BE2C (cell line): Measurements from ENCODE around the gene PCDHA5. TPM values are rescaled to one million over a fixed set of nuclear protein-coding genes. Genes with fewer than 3 reads are reported as not detected.
"Not testable (repeated sequence)": the region's sequence is repeated elsewhere in the genome, so short reads cannot be mapped to it uniquely, and the experiment has no call there.

Source experiments
- DNase-seq: peaks from one replicate; pipeline ENCODE4 v3.0.0-alpha.2; 2020
- H3K27me3 ChIP-seq: fragments of 250-450 bp; sonication (Bioruptor Pico); 2 replicates; pipeline ENCODE4 v1.5.1; 2020; ENCODE audit warnings: mild to moderate bottlenecking
- H3K36me3 ChIP-seq: fragments of 250-450 bp; sonication (Bioruptor Pico); 2 replicates; pipeline ENCODE4 v1.5.1; 2020; ENCODE audit warnings: mild to moderate bottlenecking
- H3K4me1 ChIP-seq: fragments of 250-450 bp; sonication (Bioruptor Pico); 2 replicates; pipeline ENCODE4 v1.5.1; 2020
- H3K4me3 ChIP-seq: 2 replicates; pipeline ENCODE4 v1.5.1; 2011; ENCODE audit warnings: low read depth, low read length
- H3K9me3 ChIP-seq: fragments of 250-450 bp; sonication (Bioruptor Pico); 2 replicates; pipeline ENCODE4 v1.5.1; 2020
- CTCF ChIP-seq: IDR thresholded peaks from 2 replicates; pipeline ENCODE4 v1.5.1; 2012; ENCODE audit warnings: mild to moderate bottlenecking, low read depth, low read length
- polyA plus RNA-seq: library from polyadenylated mRNA; unstranded; fragments of >200 nt; gene quantifications from one replicate; pipeline ENCODE4 v1.2.1, GENCODE V29; 2012; ENCODE audit warnings: low read depth, missing spikeins; ENCODE audit not compliant: insufficient read length, insufficient read depth

The PCDHA5 gene
- polyA plus RNA-seq = 0.45 TPM

GRCh38 chr5:140821375-140822280 is at the start of gene PCDHA5:
Gene PCDHA5 (plus strand): TSS chr5:140821613.
- no peak for DNase-seq
- no peak for TF ChIP-seq CTCF
- no peaks in the 10 kb centered on the region for H3K9me3 ChIP-seq
- H3K36me3 ChIP-seq = no peaks in the 10 kb centered on the region; the same call in none of the 2 replicates
- no peaks in the 10 kb centered on the region for H3K27me3 ChIP-seq
- H3K4me3 ChIP-seq = no peak within 1 kb of the TSS
- H3K4me1 ChIP-seq = no peaks in the 10 kb centered on the region

DNA sequence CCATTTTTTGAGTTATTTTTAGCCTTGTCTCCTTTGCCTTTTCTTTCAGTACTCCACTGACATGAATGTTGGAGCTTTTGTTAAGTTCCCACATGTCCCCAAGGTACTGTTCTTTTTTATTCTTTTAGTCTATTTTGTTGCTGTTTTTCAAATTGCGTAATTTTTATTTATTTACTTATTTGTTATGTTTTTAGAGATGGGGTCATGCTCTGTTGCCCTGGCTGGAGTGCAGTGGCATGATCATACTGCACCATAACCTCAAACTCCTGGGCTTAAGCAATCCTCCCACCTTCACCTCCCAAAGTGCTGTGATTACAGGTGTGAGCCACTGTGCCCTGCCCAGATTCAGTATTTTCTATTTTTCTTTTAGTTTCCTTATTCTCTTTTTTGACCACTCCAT is 40.9 kb upstream of the PCDHA5 start:
- Histone ChIP-seq H3K36me3 (no peaks in the 10 kb centered on the region), H3K27me3 (no peaks in the 10 kb centered on the region), H3K4me1 (no peaks in the 10 kb centered on the region), H3K9me3 (peaks cover 4% of the 10 kb centered on the region), H3K4me3 (no peak overlapping the region)
- no peak for DNase-seq
- no peak for TF ChIP-seq CTCF

- TF ChIP-seq CTCF = peak; percentile 63
- no peaks in the 10 kb centered on the region for H3K27me3 ChIP-seq
- no peaks in the 10 kb centered on the region for H3K4me1 ChIP-seq
- H3K4me3 ChIP-seq = peak within 1 kb of the TSS; percentile 12; the same call in 1 of the 2 replicates
- peak; percentile 32 for DNase-seq
- H3K36me3 ChIP-seq = no peaks in the 10 kb centered on the region
- H3K9me3 ChIP-seq = no peaks in the 10 kb centered on the region
These were observed 35.3 kb upstream of the PCDHA5 start, which contains the start of gene PCDHA1 for GRCh38 chr5:140785905-140786686. Gene PCDHA1 (plus strand): TSS chr5:140786140.

DNA sequence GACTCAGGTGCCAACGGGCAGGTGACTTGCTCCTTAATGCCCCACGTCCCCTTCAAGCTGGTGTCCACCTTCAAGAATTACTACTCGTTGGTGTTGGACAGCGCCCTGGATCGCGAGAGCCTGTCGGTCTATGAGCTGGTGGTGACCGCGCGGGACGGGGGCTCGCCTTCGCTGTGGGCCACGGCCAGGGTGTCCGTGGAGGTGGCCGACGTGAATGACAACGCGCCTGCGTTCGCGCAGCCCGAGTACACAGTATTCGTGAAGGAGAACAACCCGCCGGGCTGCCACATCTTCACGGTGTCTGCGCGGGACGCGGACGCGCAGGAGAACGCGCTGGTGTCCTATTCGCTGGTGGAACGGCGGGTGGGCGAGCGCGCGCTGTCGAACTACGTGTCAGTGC is 34.0 kb upstream of the PCDHA5 start:
- H3K27me3 ChIP-seq, H3K9me3 ChIP-seq, DNase-seq, H3K4me1 ChIP-seq, H3K4me3 ChIP-seq, H3K36me3 ChIP-seq: not testable (repeated sequence)

GRCh38 chr5:140787849-140788504 is 33.4 kb upstream of the PCDHA5 start:
- not testable (repeated sequence) for DNase-seq, H3K4me3 ChIP-seq, H3K4me1 ChIP-seq, H3K27me3 ChIP-seq, H3K9me3 ChIP-seq, H3K36me3 ChIP-seq

- no peaks in the 10 kb centered on the region for H3K27me3 ChIP-seq
- no peak for TF ChIP-seq CTCF
- no peaks in the 10 kb centered on the region for H3K4me1 ChIP-seq
- H3K36me3 ChIP-seq = no peaks in the 10 kb centered on the region
- no peaks in the 10 kb centered on the region; the same call in 1 of the 2 replicates for H3K9me3 ChIP-seq
- no peak for DNase-seq
- no peak overlapping the region for H3K4me3 ChIP-seq
These were observed 30.3 kb upstream of the PCDHA5 start for GRCh38 chr5:140791089-140791488.
